ENCODE measurements around the gene TFG.
"Not testable (repeated sequence)": the region's sequence is repeated elsewhere in the genome, so short reads cannot be mapped to it uniquely, and the experiment has no call there.

TFG gene

DNA sequence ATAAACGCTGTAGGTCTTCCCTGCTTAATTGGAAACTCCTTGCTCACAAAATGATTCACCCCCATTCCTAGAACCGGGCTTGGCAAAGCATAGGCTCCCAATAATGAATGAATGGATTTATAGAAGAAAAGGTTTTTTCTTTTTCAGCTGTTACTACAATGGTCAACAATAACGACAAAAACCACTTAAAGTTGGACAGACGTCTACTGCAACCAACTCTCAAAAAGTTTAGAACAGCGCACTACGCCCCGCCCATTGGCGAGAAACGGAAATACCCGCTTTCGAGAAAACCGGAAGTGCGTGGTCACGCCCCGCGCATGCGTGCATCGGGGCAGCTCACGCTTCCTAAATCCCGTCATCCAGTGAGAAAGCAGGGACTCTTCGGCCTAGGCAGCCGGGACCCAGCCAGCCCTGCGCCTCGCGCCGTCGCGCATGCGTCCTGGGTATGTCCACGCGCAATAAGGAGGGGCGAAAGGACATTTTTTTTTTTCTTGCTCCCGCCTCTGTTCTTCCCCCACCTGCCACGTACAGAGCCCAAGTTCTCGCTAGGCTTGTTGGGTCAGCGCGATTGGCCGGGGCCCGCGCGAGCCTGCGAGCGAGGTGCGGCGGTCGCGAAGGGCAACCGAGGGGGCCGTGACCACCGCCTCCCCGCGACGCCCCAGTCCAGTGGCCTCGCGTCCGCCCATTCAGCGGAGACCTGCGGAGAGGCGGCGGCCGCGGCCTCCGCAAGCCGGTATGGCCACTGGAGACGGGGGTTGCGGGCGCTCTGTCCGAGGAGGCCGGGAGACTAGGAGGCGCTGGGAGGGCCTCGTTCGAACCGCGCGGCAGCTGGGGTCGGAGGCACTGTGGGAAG is at the start of gene TFG:
TFG (plus strand) TSS at position 506 of the 853 bp plus-strand sequence. CDS start 4,192 bp downstream, outside the sequence.
- Histone ChIP-seq H3K9ac (ENCODE audit: insufficient read length) (peak within 1 kb of the TSS; percentile 97), H3K27ac (peak within 1 kb of the TSS; percentile 95), H3K4me3 (peak within 1 kb of the TSS; percentile 97), H3K9me3 (ENCODE audit: low read depth, low read length) (peaks cover 2% of the 10 kb centered on the region; the same call in 1 of the 2 replicates), H3K36me3 (ENCODE audit: insufficient read depth, low read length) (peaks cover 36% of the 10 kb centered on the region)
- no peak for TF ChIP-seq EZH2 (IDR thresholded peaks at IDR 0.05)
- peak; percentile 77 for TF ChIP-seq POLR2AphosphoS5 (IDR thresholded peaks at IDR 0.05; ENCODE audit: borderline replicate concordance, low read depth, low read length)
- peak; percentile 92 for DNase-seq (ENCODE audit: low read depth, low spot score)

DNA sequence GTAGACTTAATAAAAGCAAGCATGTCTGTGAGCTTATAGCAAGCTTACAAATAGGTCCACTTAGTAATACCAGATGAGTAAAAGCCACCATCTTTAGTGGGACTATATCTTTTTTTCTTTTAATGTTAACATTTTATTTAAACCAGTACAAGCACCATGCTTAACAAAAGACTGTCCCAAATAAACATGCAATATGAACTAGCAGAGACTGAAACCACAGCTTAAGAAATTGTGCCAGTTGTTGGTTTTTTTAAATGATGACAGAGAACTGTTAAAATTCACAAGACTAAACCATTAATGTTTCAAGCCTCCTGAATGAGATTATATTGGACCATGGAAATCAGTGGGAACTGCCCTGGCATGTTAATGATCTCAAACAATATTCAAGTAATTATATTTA is 48.0 kb upstream of the TFG start:
- H3K9me3 ChIP-seq (ENCODE audit: low read depth, low read length); H3K27ac ChIP-seq; H3K36me3 ChIP-seq (ENCODE audit: insufficient read depth, low read length); H3K4me3 ChIP-seq; H3K9ac ChIP-seq (ENCODE audit: insufficient read length); DNase-seq (ENCODE audit: low read depth, low spot score): not testable (repeated sequence)

DNA sequence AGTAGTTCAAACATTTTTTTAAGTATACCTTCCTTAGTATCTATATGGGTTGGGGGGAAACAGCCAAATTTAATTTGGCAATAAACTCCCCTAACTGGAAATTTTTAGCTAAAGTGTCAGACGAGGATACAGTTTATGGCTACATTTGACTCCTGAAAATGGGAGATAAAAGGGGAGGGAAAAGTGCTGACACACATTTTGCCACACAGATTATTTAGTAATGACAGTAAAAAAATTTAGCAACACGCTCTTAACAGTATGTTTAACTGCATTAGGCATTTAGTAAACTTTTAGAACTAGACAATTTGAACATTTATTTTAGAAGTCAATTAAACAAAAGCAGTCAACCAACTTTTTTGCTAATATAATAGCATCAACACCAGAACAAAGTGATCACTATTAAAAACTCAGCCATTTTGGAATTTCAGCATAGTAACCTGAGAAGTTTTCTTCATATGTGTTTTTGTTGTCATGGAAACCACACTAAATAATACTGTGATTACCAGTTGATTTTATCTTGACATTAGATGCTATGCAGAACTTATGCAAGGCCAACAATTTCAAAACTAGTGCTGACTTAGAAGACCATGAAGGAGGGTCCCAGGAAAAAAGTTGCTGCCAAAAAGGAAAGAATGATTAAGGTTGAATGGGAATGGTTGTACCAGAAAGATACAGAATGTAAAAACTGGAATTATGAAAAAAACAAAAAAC is 47.0 kb upstream of the TFG start:
- Histone ChIP-seq H3K4me3 (no peak overlapping the region), H3K27ac (peak overlapping the region; percentile 66; the same call in 1 of the 2 replicates), H3K36me3 (ENCODE audit: insufficient read depth, low read length) (no peaks in the 10 kb centered on the region), H3K9ac (ENCODE audit: insufficient read length) (no peak overlapping the region), H3K9me3 (ENCODE audit: low read depth, low read length) (no peaks in the 10 kb centered on the region)
- DNase-seq (ENCODE audit: low read depth, low spot score) = no peak
- no peak for TF ChIP-seq POLR2AphosphoS5 (IDR thresholded peaks at IDR 0.05; ENCODE audit: borderline replicate concordance, low read depth, low read length)
- no peak for TF ChIP-seq EZH2 (IDR thresholded peaks at IDR 0.05)
- no peak for TF ChIP-seq FOXP2 (optimal IDR thresholded peaks at IDR 0.05; ENCODE audit: control extremely low read depth, extremely low read length, insufficient read depth)

DNA sequence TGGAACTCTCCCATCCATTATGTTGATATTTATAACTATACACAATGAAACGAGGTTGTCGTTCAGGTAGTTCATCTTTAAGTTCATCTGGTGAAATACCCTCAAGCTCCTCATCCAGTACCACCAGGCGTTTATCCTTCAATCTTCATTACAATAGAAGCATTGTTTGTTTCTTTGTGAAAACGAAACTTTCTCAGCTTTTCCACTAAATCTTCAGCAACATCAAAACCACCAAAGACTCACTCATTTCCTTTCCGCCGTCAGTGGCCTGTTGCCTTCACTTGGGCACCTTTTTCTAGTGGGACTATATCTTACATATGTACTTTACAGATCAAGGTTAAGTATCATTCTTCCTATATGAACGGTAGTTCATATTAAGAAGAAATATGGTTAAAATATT is 44.1 kb upstream of the TFG start:
- H3K9me3 ChIP-seq (ENCODE audit: low read depth, low read length) = no peaks in the 10 kb centered on the region

GRCh38 chr3:100666699-100667098 is 42.6 kb upstream of the TFG start:
- not testable (repeated sequence) for DNase-seq (ENCODE audit: low read depth, low spot score); H3K9ac ChIP-seq (ENCODE audit: insufficient read length); H3K27ac ChIP-seq; H3K9me3 ChIP-seq (ENCODE audit: low read depth, low read length); H3K4me3 ChIP-seq; H3K36me3 ChIP-seq (ENCODE audit: insufficient read depth, low read length)

More for the DNA sequence above, 44.1 kb upstream of the TFG start:
- H3K9ac ChIP-seq (ENCODE audit: insufficient read length) = no peak overlapping the region
- no peak overlapping the region for H3K4me3 ChIP-seq
- H3K27ac ChIP-seq = no peak overlapping the region
- no peaks in the 10 kb centered on the region for H3K36me3 ChIP-seq (ENCODE audit: insufficient read depth, low read length)
- DNase-seq (ENCODE audit: low read depth, low spot score) = no peak
- TF ChIP-seq EZH2 (IDR thresholded peaks at IDR 0.05) = no peak
- no peak for TF ChIP-seq POLR2AphosphoS5 (IDR thresholded peaks at IDR 0.05; ENCODE audit: borderline replicate concordance, low read depth, low read length)
- TF ChIP-seq FOXP2 (optimal IDR thresholded peaks at IDR 0.05; ENCODE audit: control extremely low read depth, extremely low read length, insufficient read depth) = no peak

GRCh38 chr3:100667316-100667715 is 42.0 kb upstream of the TFG start:
- H3K27ac ChIP-seq; H3K9ac ChIP-seq (ENCODE audit: insufficient read length); H3K9me3 ChIP-seq (ENCODE audit: low read depth, low read length); DNase-seq (ENCODE audit: low read depth, low spot score); H3K4me3 ChIP-seq; H3K36me3 ChIP-seq (ENCODE audit: insufficient read depth, low read length): not testable (repeated sequence)

GRCh38 chr3:100670995-100671394 is 38.3 kb upstream of the TFG start:
- H3K9me3 ChIP-seq (ENCODE audit: low read depth, low read length); DNase-seq (ENCODE audit: low read depth, low spot score); H3K27ac ChIP-seq; H3K4me3 ChIP-seq; H3K9ac ChIP-seq (ENCODE audit: insufficient read length); H3K36me3 ChIP-seq (ENCODE audit: insufficient read depth, low read length): not testable (repeated sequence)

DNA sequence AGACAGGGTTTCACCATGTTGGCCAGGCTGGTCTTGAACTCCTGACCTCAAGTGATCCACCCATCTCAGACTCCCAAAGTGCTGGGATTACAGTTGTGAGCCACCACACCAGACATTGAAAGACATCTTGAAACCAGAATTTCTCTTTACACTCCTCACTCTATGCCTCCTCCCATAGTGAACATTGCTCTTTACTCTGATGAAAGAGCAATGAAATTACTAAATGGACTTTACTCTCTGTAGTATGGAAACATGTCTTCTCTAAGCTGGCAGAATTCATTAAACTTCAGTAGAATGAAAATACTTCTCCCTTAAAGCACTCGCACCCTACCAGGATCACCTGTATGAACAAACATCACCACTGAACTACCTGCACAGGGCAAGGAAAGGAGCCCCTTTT is 27.8 kb upstream of the TFG start:
- H3K4me3 ChIP-seq = no peak overlapping the region
- H3K9me3 ChIP-seq (ENCODE audit: low read depth, low read length) = no peaks in the 10 kb centered on the region
- DNase-seq (ENCODE audit: low read depth, low spot score) = no peak
- TF ChIP-seq POLR2AphosphoS5 (IDR thresholded peaks at IDR 0.05; ENCODE audit: borderline replicate concordance, low read depth, low read length) (no peak), FOXP2 (optimal IDR thresholded peaks at IDR 0.05; ENCODE audit: control extremely low read depth, extremely low read length, insufficient read depth) (no peak), EZH2 (IDR thresholded peaks at IDR 0.05) (no peak)
- no peak overlapping the region for H3K9ac ChIP-seq (ENCODE audit: insufficient read length)
- H3K27ac ChIP-seq = no peak overlapping the region
- no peaks in the 10 kb centered on the region for H3K36me3 ChIP-seq (ENCODE audit: insufficient read depth, low read length)
